Glomerular visceral epithelial cell (primary cell): ENCODE results near the gene MTIF3.
"Not testable (repeated sequence)": the region's sequence is repeated elsewhere in the genome, so short reads cannot be mapped to it uniquely, and the experiment has no call there.

ENCODE experiments used
- DNase-seq: peaks from one replicate; pipeline ENCODE4 v3.0.0-alpha.2; 2016; ENCODE audit errors: extremely low spot score

The MTIF3 gene

DNA sequence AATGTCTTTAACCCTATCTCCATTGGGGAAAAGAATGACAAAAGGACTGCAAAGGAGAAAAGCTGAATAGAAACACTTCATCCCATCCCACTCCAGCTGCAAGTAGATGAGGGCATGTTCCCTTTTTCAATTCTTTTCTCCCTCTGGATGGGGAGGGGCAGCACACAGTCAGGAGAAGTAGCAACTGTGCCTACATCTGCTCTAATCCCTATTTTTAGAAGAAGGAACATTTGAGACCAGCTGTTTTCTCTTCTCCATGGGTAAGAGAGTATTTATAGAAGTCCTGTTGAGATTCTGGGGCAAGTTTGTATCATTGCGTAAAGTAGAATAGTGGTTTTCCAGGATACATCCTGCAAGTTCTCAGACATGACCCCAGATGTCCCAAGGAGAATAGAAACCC, 35.2 kb downstream of the MTIF3 start:
- DNase-seq = no peak

GRCh38 chr13:27411341-27411740, 39.0 kb downstream of the MTIF3 start:
- DNase-seq = no peak

- no peak for DNase-seq
These were observed 41.4 kb downstream of the MTIF3 start for GRCh38 chr13:27409013-27409412.

GRCh38 chr13:27408074-27408473, 42.3 kb downstream of the MTIF3 start:
- no peak for DNase-seq

GRCh38 chr13:27406178-27406939, 44.0 kb downstream of the MTIF3 start:
- DNase-seq = peak; percentile 41

DNA sequence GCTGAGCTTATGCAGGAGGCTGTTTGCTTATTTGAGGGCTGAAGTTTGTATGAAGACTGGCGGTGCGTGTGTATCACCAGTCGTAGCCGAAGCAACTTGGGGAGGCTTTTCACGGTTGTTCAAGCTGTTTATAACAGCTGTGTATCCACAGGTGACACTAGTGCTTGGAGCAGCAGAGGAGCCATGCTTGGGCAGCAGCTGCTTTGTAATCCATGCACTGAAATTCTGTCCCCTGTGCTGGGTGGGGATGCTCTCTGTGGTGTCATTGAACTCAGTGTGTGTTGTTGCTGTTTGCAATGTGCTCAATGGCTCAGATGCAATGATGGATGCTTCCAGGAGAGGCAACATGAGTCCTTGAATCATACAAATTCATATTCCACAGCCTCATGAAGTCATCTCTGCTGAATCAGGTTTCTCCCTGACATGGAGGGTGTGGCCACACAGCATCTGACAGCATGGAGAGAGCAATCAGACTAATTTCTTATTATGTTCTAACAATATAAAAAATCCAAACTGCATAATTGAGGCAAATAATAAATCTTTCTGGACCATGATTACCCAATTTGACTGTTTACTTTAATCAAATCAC, 44.7 kb downstream of the MTIF3 start:
- no peak for DNase-seq

DNA sequence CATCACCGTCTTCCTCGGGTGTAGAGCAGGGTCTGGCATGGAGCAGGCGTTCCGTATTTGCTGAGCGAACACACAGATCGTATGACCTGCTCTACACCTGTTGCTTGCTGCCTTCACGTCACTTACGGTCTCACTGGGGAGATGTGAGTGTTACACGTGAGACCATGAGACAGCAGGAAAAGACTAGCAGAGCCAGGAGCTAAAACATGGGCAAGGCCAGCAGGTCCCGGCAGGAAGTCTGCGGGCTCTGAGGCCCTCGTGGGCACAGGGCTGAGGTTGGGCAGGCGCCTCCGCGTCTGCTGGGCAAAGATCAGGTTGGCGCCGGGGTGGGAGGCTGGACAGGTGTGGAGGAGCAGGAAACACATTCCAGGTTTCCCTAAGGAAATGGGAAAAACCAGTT, 45.7 kb downstream of the MTIF3 start:
- no peak for DNase-seq

GRCh38 chr13:27403727-27404385, 46.5 kb downstream of the MTIF3 start:
- no peak for DNase-seq

- DNase-seq = peak; percentile 59
These were observed 47.1 kb downstream of the MTIF3 start for GRCh38 chr13:27403203-27403678.

GRCh38 chr13:27401210-27401609, 49.2 kb downstream of the MTIF3 start:
- DNase-seq = no peak

- not testable (repeated sequence) for DNase-seq
These were observed 50.0 kb downstream of the MTIF3 start for GRCh38 chr13:27400405-27400804.

- DNase-seq = no peak
These were observed 52.0 kb downstream of the MTIF3 start for GRCh38 chr13:27398360-27398759.

DNA sequence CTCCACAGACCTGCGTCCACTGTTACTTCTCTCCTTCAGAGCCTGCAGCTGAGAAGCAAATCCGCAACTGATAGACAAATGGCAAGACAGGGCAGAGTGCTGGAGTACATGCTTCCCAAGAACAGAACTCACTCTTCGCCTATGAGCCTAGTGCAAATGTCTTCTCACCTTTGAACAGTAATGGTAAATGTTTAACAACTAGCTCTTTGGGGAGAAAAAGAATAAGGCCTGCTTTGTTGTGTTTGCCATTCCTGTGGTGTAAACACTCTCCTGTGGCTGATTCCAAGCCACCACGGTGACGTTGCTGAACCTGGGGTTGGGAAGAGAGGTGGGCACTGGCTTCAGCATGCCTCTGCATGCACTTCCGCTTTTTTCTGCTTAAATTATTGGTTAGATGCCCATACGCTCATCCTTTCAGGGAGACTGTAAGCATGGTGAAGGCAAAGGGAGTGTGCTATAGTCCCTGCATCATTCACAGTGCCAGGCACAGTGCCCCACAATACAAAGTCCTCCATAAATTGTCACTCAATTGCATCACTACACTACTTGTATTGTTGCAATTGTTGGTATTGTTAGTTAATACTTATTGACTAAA, 54.0 kb downstream of the MTIF3 start:
- no peak for DNase-seq

DNA sequence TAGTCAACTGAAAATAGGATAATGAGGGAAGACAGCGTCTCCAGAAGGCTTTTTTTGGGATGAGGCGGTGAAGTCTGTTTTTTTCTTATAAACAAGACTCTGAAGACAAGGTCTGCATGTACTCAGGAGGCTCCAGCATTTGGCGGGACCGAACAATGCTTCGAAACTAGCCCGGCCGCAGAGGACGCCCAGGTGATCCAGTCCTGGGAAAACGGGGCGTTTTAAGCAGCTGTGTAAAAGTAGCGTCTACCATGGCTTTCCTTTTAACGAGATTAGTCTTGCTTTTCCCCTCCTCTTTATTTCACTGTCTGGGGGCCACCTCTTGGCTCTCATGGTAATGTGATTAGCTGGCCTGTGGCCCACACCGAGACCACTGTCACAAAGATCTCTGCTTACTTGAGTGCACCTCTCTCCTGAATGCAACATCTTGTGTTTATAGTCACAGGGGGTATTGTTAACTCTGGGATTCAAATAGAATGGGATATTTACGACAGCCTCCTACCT, 55.3 kb downstream of the MTIF3 start:
- no peak for DNase-seq

DNA sequence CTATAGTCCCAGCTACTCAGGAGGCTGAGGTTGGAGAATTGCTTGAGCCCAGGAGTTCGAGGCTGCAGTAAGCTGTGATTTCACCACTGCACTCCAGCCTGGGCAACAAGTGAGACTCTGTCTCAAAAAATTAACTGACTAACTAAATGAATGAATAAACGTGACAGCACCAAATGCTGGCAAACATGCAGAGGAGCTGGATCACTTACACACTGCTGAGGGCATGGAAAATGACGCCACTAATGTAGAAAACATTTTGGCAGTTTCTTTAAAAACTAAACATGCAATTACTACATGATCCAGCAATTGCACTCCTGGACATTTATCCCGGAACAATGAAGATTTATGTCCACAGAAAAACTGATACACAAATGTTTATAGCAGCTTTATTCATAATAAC, 57.3 kb downstream of the MTIF3 start:
- no peak for DNase-seq

GRCh38 chr13:27391471-27391870, 58.9 kb downstream of the MTIF3 start:
- no peak for DNase-seq

GRCh38 chr13:27389891-27390290, 60.5 kb downstream of the MTIF3 start:
- DNase-seq = no peak

DNA sequence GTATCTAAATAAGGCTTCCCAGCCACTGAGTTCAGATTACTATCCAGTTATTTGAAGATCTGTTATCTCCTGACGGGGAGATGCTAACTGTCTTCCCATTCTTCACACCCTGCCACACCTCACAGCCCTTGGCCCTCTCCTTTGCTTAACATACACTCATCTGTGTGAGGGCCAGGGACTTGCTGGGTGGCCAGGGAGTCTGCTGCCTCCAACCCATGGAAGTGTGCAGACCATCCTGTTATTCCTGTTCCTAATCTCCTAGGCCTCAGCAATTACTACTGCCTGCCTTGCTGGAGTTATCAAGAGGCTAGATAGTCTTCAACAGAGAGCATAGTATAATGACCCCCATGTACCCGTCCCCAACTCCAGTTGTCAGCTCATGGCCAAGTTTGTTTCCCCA, 62.1 kb downstream of the MTIF3 start:
- no peak for DNase-seq
